Astrocyte of the spinal cord (primary cell): ENCODE data around the gene GRM2.
A peak's percentile ranks its signal among the peaks of the same experiment; 100 is the strongest.

Source experiments
- DNase-seq: peaks from one replicate; pipeline ENCODE4 v3.0.0; 2011; ENCODE audit warnings: low read depth, low spot score
- H3K4me3 ChIP-seq: 2 replicates; pipeline ENCODE4 v1.5.1; 2011; ENCODE audit warnings: low read depth, mild to moderate bottlenecking, low read length, moderate library complexity
- CTCF ChIP-seq: IDR thresholded peaks from 2 replicates; pipeline ENCODE4 v1.5.1; 2012; ENCODE audit warnings: low read depth, mild to moderate bottlenecking, low read length, inconsistent platforms
- in situ Hi-C: cut with HindIII; loops from 2 replicates; pipeline ENCODE4 v1.10.0; 2017; ENCODE audit warnings: low sequenced_read_pairs

The GRM2 gene

GRCh38 chr3:51670053-51670822 lies 36.6 kb upstream of the GRM2 start:
- in situ Hi-C loops: no loop called here
- peak overlapping the region; percentile 83 for H3K4me3 ChIP-seq
- TF ChIP-seq CTCF: no peak
- no peak for DNase-seq

- peak within 1 kb of the TSS; percentile 83 for H3K4me3 ChIP-seq
- peak; percentile 68 for DNase-seq
- in situ Hi-C loops: no loop called here
- no peak for TF ChIP-seq CTCF
Measured at GRCh38 chr3:51670823-51671733, 35.8 kb upstream of the GRM2 start, which contains the start of gene TEX264. TEX264 (plus strand) TSS chr3:51671252; CDS start chr3:51674305, 3,053 bp downstream.

- peak; percentile 35 for DNase-seq
- peak overlapping the region; percentile 83 for H3K4me3 ChIP-seq
- TF ChIP-seq CTCF: no peak
- in situ Hi-C loops: no loop called here
Measured at GRCh38 chr3:51671734-51672475, 35.0 kb upstream of the GRM2 start.

GRCh38 chr3:51673181-51673801 lies 33.6 kb upstream of the GRM2 start:
- DNase-seq: no peak
- no peak overlapping the region for H3K4me3 ChIP-seq
- TF ChIP-seq CTCF: no peak
- in situ Hi-C loops: no loop called here

- in situ Hi-C loops: no loop called here
- H3K4me3 ChIP-seq: no peak overlapping the region
- no peak for TF ChIP-seq CTCF
- no peak for DNase-seq
Measured at GRCh38 chr3:51673802-51674654, 32.8 kb upstream of the GRM2 start.
